Breast epithelium (tissue), 4 donors: Measurements from ENCODE around the gene MYO6. TPM values are rescaled to one million over a fixed set of nuclear protein-coding genes. Genes with fewer than 3 reads are reported as not detected.

ENCODE experiments used
- DNase-seq, 2 donors: peaks; one replicate each; pipeline ENCODE4 v3.0.0-alpha.2; 2019; ENCODE audit warnings: low spot score in 2 of 2
- H3K27ac ChIP-seq, 2 donors: fragments of 200-600 bp; sonication (generic) in 1 of 2; one replicate each; pipeline ENCODE4 v1.5.1; 2016 to 2019; ENCODE audit warnings: mild to moderate bottlenecking in 1 of 2
- H3K27me3 ChIP-seq, 2 donors: fragments of 200-600 bp; sonication (generic) in 1 of 2; one replicate each; pipeline versions ENCODE4 v1.5.1 to v1.6.0; 2017 to 2019; ENCODE audit warnings: control low read depth in 1 of 2, mild to moderate bottlenecking in 1 of 2
- H3K36me3 ChIP-seq: fragments of 200-600 bp; one replicate; pipeline ENCODE4 v1.5.1; 2019
- H3K4me1 ChIP-seq, 2 donors: fragments of 200-600 bp; sonication (generic); one replicate each; pipeline ENCODE4 v1.5.1; 2016 to 2019; ENCODE audit warnings: control low read depth in 1 of 2
- H3K4me3 ChIP-seq, 3 donors: fragments of 200-600 bp; sonication (generic); 1 replicate in 2 of 3; 2 replicates in 1 of 3; pipeline ENCODE4 v1.5.1; 2016 to 2019; ENCODE audit warnings: mild to moderate bottlenecking in 3 of 3, moderate library complexity in 2 of 3
- H3K9me3 ChIP-seq, 2 donors: fragments of 200-600 bp; sonication (generic) in 1 of 2; one replicate each; pipeline ENCODE4 v1.5.1; 2016 to 2019; ENCODE audit warnings: control low read depth in 1 of 2
- CTCF ChIP-seq, 3 donors: fragments of 450-650 bp; IDR thresholded peaks; one replicate each; pipeline ENCODE4 v1.5.1; 2016 to 2017; ENCODE audit warnings: antibody characterized with exemption in 3 of 3, mild to moderate bottlenecking in 3 of 3, moderate library complexity in 3 of 3
- POLR2A ChIP-seq: fragments of 450-650 bp; IDR thresholded peaks from one replicate; pipeline ENCODE4 v1.6.1; 2016; ENCODE audit warnings: antibody characterized with exemption, mild to moderate bottlenecking, moderate library complexity
- POLR2AphosphoS5 ChIP-seq, 3 donors: sonication (generic); formaldehyde crosslinking; IDR thresholded peaks; one replicate each; pipeline ENCODE4 v1.6.1; 2017; ENCODE audit warnings: antibody characterized with exemption in 3 of 3
- intact Hi-C: fragments of 100-400 bp; cut with DNase I; formaldehyde crosslinking; loops from one replicate; pipeline ENCODE4 v1.15.1; 2023; ENCODE audit warnings: low total_unique reads
- total RNA-seq, 3 donors: library from RNA; depleted of rRNA; stranded (reverse); fragments of >200 nt; gene quantifications; one replicate each; pipeline ENCODE4 v1.1.0, GENCODE V29; 2016

Gene MYO6
- total RNA-seq, 3 donors from 2014 or later, result 21.8 to 143 (median 89.5) TPM

- Histone ChIP-seq H3K27me3 (no peaks in the 10 kb centered on the region), H3K9me3 (no peaks in the 10 kb centered on the region), H3K36me3 (no peaks in the 10 kb centered on the region), H3K4me1 (no peaks in the 10 kb centered on the region), H3K27ac (no peak overlapping the region), H3K4me3 (no peak overlapping the region)
- no peak for TF ChIP-seq CTCF (IDR thresholded peaks at IDR 0.05)
- TF ChIP-seq POLR2AphosphoS5 (IDR thresholded peaks at IDR 0.05), result no peak
- no peak for TF ChIP-seq POLR2A
- no peak for DNase-seq
- intact Hi-C loops, result no loop called here
Observed at GRCh38 chr6:75947935-75948334, 198.9 kb downstream of the MYO6 start.

- TF ChIP-seq CTCF (IDR thresholded peaks at IDR 0.05) (no peak), POLR2AphosphoS5 (IDR thresholded peaks at IDR 0.05) (no peak), POLR2A (no peak)
- Histone ChIP-seq H3K36me3 (no peaks in the 10 kb centered on the region), H3K4me3 (no peak overlapping the region), H3K4me1 (no peaks in the 10 kb centered on the region), H3K9me3 (no peaks in the 10 kb centered on the region), H3K27ac (no peak overlapping the region), H3K27me3 (no peaks in the 10 kb centered on the region)
- DNase-seq, result no peak
- intact Hi-C loops, result no loop called here
Observed at GRCh38 chr6:75952128-75952527, 203.1 kb downstream of the MYO6 start.

GRCh38 chr6:75963569-75963968 is 214.5 kb downstream of the MYO6 start:
- intact Hi-C loops, result no loop called here
- no peak for DNase-seq
- peaks cover 0 to 6% of the 10 kb centered on the region in 2 donors for H3K9me3 ChIP-seq
- H3K36me3 ChIP-seq, result no peaks in the 10 kb centered on the region
- H3K4me1 ChIP-seq, result no peaks in the 10 kb centered on the region
- no peaks in the 10 kb centered on the region for H3K27me3 ChIP-seq
- H3K4me3 ChIP-seq, result no peak overlapping the region
- H3K27ac ChIP-seq, result no peak overlapping the region
- no peak for TF ChIP-seq POLR2A
- no peak for TF ChIP-seq POLR2AphosphoS5 (IDR thresholded peaks at IDR 0.05)
- no peak for TF ChIP-seq CTCF (IDR thresholded peaks at IDR 0.05)

- no peak for TF ChIP-seq CTCF (IDR thresholded peaks at IDR 0.05)
- no peak for TF ChIP-seq POLR2AphosphoS5 (IDR thresholded peaks at IDR 0.05)
- no peak for TF ChIP-seq POLR2A
- Histone ChIP-seq H3K36me3 (no peaks in the 10 kb centered on the region), H3K4me3 (no peak overlapping the region), H3K4me1 (no peaks in the 10 kb centered on the region), H3K9me3 (no peaks in the 10 kb centered on the region), H3K27me3 (no peaks in the 10 kb centered on the region), H3K27ac (no peak overlapping the region)
- intact Hi-C loops, result no loop called here
- no peak for DNase-seq
Observed at GRCh38 chr6:75968143-75968542, 219.1 kb downstream of the MYO6 start.

Other genes starting within 250 kb of the MYO6 start
- gene SENP6, start 147.4 kb upstream of the MYO6 start, total RNA-seq, result 100 to 1,000 TPM in 2 of 3 donors, 10 to 100 TPM in 1; 93.5 to 189 (median 152) TPM